Stomach (tissue), 19 donors: Measurements from ENCODE around the gene SLC38A5. TPM values are rescaled to one million over a fixed set of nuclear protein-coding genes. Genes with fewer than 3 reads are reported as not detected.
"Not testable (repeated sequence)": the region's sequence is repeated elsewhere in the genome, so short reads cannot be mapped to it uniquely, and the experiment has no call there.

Source experiments
- DNase-seq, 2 donors: peaks; one replicate each; pipeline versions ENCODE4 v3.0.0 to v3.0.0-alpha.2; 2013 to 2019
- H3K27ac ChIP-seq, 5 donors: fragments of 200-600 bp in 4 of 5; sonication (generic) in 4 of 5; one replicate each; pipeline ENCODE4 v1.5.1; 2013 to 2019; ENCODE audit warnings: mild to moderate bottlenecking in 1 of 5, moderate library complexity in 1 of 5
- H3K27me3 ChIP-seq, 3 donors: fragments of 200-600 bp; sonication (generic); one replicate each; pipeline ENCODE4 v1.5.1; 2017 to 2019; ENCODE audit warnings: mixed run types in 1 of 3
- H3K36me3 ChIP-seq, 4 donors: fragments of 200-600 bp; sonication (generic); 1 replicate in 3 of 4; 2 replicates in 1 of 4; pipeline ENCODE4 v1.5.1; 2016 to 2019
- H3K4me1 ChIP-seq, 4 donors: fragments of 200-600 bp; sonication (generic); one replicate each; pipeline ENCODE4 v1.5.1; 2016 to 2019
- H3K4me3 ChIP-seq, 4 donors: fragments of 200-600 bp; sonication (generic) in 3 of 4; one replicate each; pipeline ENCODE4 v1.5.1; 2016 to 2019; ENCODE audit warnings: mild to moderate bottlenecking in 1 of 4
- H3K9me3 ChIP-seq, 4 donors: fragments of 200-600 bp; sonication (generic); one replicate each; pipeline ENCODE4 v1.5.1; 2016 to 2019
- EP300 ChIP-seq: sonication (generic); formaldehyde crosslinking; IDR thresholded peaks from one replicate; pipeline ENCODE4 v1.6.1; 2017; ENCODE audit warnings: antibody characterized with exemption
- POLR2A ChIP-seq, 4 donors: fragments of 450-650 bp; IDR thresholded peaks; one replicate each; pipeline ENCODE4 v1.6.1; 2016; ENCODE audit warnings: antibody characterized with exemption in 4 of 4, control low read depth in 2 of 4, mild to moderate bottlenecking in 1 of 4, moderate library complexity in 1 of 4
- POLR2AphosphoS5 ChIP-seq, 3 donors: sonication (generic); formaldehyde crosslinking; IDR thresholded peaks; one replicate each; pipeline ENCODE4 v1.6.1; 2016; ENCODE audit warnings: antibody characterized with exemption in 3 of 3
- WGBS, 5 donors: extraction: QIAGEN DNeasy Blood & Tissue Kit in 3 of 5; methylation state at CpG; one replicate each; pipeline versions ENCODE4 v1.1.5 to v1.1.7; 2013 to 2018; 5-methylcytosine and 5-hydroxymethylcytosine counted together
- intact Hi-C: fragments of 100-400 bp; cut with DNase I; formaldehyde crosslinking; loops from one replicate; pipeline ENCODE4 v1.15.1; 2023; ENCODE audit warnings: low total_unique reads
- long read RNA-seq, 10 donors: transcript quantifications; one replicate each; lab custom pipeline, GENCODE V29; 2026
- polyA plus RNA-seq, 3 donors: library from polyadenylated mRNA; stranded (reverse); fragments of 200-250 nt; gene quantifications; one replicate each; pipeline ENCODE4 v1.2.3, GENCODE V29; 2013
- total RNA-seq, 5 donors: library from RNA; depleted of rRNA; stranded (reverse); fragments of >200 nt; gene quantifications; one replicate each; pipeline versions ENCODE4 v1.1.0 to v1.2.3, GENCODE V29; 2014 to 2016
- TF ChIP-seq, protein P1 (sequence below), 7 experiments: fragments of 450-650 bp in 4 of 7; fragments of 200-600 bp in 3 of 7; sonication (generic) in 3 of 7; IDR thresholded peaks; one replicate each; pipeline ENCODE4 v1.5.1; 2016 to 2019; ENCODE audit warnings: antibody characterized with exemption in 7 of 7, control low read depth in 2 of 7, mild to moderate bottlenecking in 1 of 7
- donor health status: healthy with polysubstance abuse.
- donor health status: Bipolar disorder and iron deficiency.
- donor health status: healthy.

The SLC38A5 gene
- total RNA-seq (10 to 100 TPM in 2 of 5 donors, 1 to 10 TPM in 3; 4.1 to 32.9 (median 6.7) TPM), polyA plus RNA-seq (10 to 100 TPM; 19.9 to 45.8 (median 21.1) TPM)
- long read RNA-seq, donor 1, partial matches to known transcripts = 0 of 1 reads
- long read RNA-seq, donor 1, other reads (novel, unspliced or antisense) = 0 of 1 reads
- long read RNA-seq, donor 2, partial matches to known transcripts = 0 of 1 reads
- long read RNA-seq, donor 2, other reads (novel, unspliced or antisense) = 0 of 1 reads
- long read RNA-seq, donor 3, partial matches to known transcripts = 0 of 1 reads
- long read RNA-seq, donor 3, other reads (novel, unspliced or antisense) = 0 of 1 reads
- long read RNA-seq, donor 4 = 0 reads
- long read RNA-seq, donor 5 = 0 reads
- long read RNA-seq, donor 6 = 0 reads
- long read RNA-seq, donor 7, partial matches to known transcripts = 0 of 1 reads
- long read RNA-seq, donor 7, other reads (novel, unspliced or antisense) = 0 of 1 reads
- long read RNA-seq, donor 8 = 0 reads
- long read RNA-seq, donor 9 = 0 reads
- long read RNA-seq, donor 10, partial matches to known transcripts = 0 of 1 reads
- long read RNA-seq, donor 10, other reads (novel, unspliced or antisense) = 0 of 1 reads

DNA sequence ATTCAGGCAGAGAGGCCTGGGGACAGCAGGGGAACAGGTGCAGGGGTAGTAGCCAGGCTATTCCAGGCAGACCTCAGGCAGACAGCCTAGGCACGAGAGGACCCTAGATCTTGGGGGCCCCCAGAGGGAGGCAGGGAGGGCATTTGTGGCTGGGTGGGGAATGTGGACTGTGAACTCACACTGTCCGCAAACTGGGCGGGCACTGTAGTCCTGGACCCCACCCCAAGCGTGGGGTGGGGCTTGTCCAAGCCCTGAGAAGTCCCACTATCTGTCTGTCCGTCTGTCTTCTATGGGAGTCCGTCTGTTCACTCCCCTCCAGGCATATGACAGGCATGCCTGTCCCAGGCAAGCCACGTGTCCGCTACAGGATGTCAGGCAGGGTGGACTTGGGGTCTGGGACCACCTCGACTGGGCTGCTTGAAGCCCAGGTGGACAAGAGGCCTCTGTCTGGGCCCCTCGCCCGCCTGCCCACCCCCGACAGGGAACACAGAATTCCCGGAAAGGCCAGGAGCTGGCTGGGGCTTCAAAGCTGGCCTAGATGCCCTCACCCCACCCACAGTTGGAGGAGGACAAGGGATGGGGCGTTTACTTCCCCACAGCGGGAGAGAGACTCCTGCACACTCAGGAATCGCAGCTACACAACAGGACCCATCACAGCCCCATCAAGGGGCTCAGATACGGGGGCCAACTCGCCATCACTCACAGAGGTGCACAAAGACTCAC lies at the start of gene SLC38A5:
TSS of gene SLC38A5 (minus strand) at position 151 of the 723 bp plus-strand sequence. CDS start 2,336 bp downstream, outside the sequence.
- intact Hi-C loops = no loop called here
- H3K4me1 ChIP-seq = peaks cover 3 to 14% (median 9%) of the 10 kb centered on the region in 4 donors
- no peak for DNase-seq
- H3K9me3 ChIP-seq = no peaks in the 10 kb centered on the region
- H3K36me3 ChIP-seq = no peaks in the 10 kb centered on the region
- peak within 1 kb of the TSS; percentile 12 to 44 (median 32) for H3K4me3 ChIP-seq
- no peaks in the 10 kb centered on the region for H3K27me3 ChIP-seq
- WGBS, 5 donors = 72 to 89% (median 87%) methylated on average over 8 to 18 of the region's 18 CpGs
- no peak within 1 kb of the TSS for H3K27ac ChIP-seq
- TF ChIP-seq EP300 = no peak
- no peak for TF ChIP-seq POLR2A (IDR thresholded peaks at IDR 0.05)
- TF ChIP-seq, protein P1, sequence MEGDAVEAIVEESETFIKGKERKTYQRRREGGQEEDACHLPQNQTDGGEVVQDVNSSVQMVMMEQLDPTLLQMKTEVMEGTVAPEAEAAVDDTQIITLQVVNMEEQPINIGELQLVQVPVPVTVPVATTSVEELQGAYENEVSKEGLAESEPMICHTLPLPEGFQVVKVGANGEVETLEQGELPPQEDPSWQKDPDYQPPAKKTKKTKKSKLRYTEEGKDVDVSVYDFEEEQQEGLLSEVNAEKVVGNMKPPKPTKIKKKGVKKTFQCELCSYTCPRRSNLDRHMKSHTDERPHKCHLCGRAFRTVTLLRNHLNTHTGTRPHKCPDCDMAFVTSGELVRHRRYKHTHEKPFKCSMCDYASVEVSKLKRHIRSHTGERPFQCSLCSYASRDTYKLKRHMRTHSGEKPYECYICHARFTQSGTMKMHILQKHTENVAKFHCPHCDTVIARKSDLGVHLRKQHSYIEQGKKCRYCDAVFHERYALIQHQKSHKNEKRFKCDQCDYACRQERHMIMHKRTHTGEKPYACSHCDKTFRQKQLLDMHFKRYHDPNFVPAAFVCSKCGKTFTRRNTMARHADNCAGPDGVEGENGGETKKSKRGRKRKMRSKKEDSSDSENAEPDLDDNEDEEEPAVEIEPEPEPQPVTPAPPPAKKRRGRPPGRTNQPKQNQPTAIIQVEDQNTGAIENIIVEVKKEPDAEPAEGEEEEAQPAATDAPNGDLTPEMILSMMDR (IDR thresholded peaks at IDR 0.05) = no peak
- TF ChIP-seq POLR2AphosphoS5 (IDR thresholded peaks at IDR 0.05) = no peak

DNA sequence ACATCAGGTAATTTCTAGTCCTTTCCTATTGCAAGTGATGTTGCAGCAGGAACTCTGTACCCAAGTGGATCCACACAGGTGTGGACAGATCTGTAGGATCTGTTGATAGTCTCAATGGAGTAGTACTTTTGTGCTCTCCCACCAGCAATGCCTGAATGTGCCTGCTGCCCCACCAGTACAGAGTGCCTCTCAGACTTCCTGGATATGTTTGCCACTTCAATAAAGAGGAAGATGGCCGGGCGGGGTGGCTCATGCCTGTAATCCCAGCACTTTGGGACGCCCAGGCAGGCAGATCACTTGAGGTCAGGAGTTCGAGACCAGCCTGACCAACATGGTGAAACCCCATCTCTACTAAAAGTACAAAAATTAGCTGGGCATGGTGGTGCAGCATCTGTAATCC lies 49.4 kb upstream of the SLC38A5 start:
- H3K4me3 ChIP-seq, H3K9me3 ChIP-seq, H3K27ac ChIP-seq, DNase-seq, intact Hi-C loops, H3K27me3 ChIP-seq: not testable (repeated sequence)
- H3K36me3 ChIP-seq = peaks cover 0 to 26% (median 15%) of the 10 kb centered on the region in 4 donors
- peaks cover 0 to 13% (median 9%) of the 10 kb centered on the region in 4 donors for H3K4me1 ChIP-seq
- 55 to 88% (median 60%) methylated on average over 4 of the region's 4 CpGs for WGBS, 5 donors

DNA sequence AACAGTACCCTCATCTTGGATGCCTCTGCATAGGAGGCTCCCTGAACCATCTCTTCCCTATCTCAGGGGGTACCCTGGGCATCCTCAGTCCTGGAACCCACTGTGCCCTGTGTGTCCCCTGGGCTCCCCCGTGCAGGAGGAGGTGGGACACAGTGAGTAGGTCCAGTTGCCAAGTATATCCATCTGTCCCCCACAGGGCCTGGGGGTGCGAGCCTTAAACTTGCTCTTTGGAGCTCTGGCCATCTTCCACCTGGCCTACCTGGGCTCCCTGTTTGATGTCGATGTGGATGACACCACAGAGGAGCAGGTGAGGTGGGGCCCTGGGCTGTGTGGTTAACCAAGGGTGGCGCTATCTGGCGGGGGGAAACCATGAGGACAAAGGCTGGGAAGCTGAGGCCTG lies 46.9 kb upstream of the SLC38A5 start:
- peak overlapping the region in 1 of 5 donors; percentile 4 for H3K27ac ChIP-seq
- intact Hi-C loops = no loop called here
- H3K4me1 ChIP-seq = peaks cover 0 to 4% (median 2%) of the 10 kb centered on the region in 4 donors
- TF ChIP-seq POLR2AphosphoS5 (IDR thresholded peaks at IDR 0.05) (no peak), POLR2A (IDR thresholded peaks at IDR 0.05) (no peak), EP300 (no peak)
- TF ChIP-seq, protein P1 (IDR thresholded peaks at IDR 0.05) = no peak
- DNase-seq = no peak
- no peak overlapping the region for H3K4me3 ChIP-seq
- peaks cover 0 to 41% (median 21%) of the 10 kb centered on the region in 4 donors for H3K36me3 ChIP-seq
- WGBS, 5 donors = 68 to 84% (median 80%) methylated on average over 3 to 5 of the region's 5 CpGs
- peaks cover 0 to 6% (median 0%) of the 10 kb centered on the region in 4 donors for H3K9me3 ChIP-seq
- no peaks in the 10 kb centered on the region for H3K27me3 ChIP-seq

DNA sequence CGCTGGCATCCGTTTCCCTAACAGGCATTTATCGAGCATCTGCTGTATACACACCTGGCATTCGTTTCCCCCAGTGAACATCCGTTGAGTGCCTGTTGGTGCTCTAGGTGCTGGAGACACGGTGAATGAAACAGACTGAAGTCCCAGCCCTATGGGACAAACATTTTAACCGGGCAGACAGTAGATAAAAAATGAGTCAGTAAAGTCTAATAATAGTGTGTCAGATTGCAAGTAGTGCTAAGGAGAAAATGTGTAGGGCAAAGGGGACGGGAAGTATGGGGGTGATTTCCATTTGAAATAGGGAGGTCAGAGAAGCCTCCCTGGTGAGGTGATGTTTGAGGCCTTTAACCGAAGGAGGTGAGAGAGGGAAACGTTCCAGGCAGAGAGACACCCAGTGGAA lies 46.2 kb upstream of the SLC38A5 start:
- H3K4me3 ChIP-seq = no peak overlapping the region
- H3K4me1 ChIP-seq = peaks cover 0 to 3% (median 2%) of the 10 kb centered on the region in 4 donors
- DNase-seq = no peak
- TF ChIP-seq, protein P1 (IDR thresholded peaks at IDR 0.05) = no peak
- TF ChIP-seq POLR2AphosphoS5 (IDR thresholded peaks at IDR 0.05) = no peak
- no peak for TF ChIP-seq EP300
- no peak for TF ChIP-seq POLR2A (IDR thresholded peaks at IDR 0.05)
- WGBS, 5 donors = 64 to 74% (median 70%) methylated on average over 10 of the region's 10 CpGs
- H3K27me3 ChIP-seq = no peaks in the 10 kb centered on the region
- peaks cover 0 to under 1% (median 0%) of the 10 kb centered on the region in 4 donors for H3K9me3 ChIP-seq
- H3K27ac ChIP-seq = peak overlapping the region in 1 of 5 donors; percentile 4
- intact Hi-C loops = no loop called here
- H3K36me3 ChIP-seq = peaks cover 0 to 41% (median 21%) of the 10 kb centered on the region in 4 donors
